ENCODE measurements around the gene ELP2.

GRCh38 chr18:36169938-36170337 is 40.2 kb downstream of the ELP2 start:
- TF ChIP-seq POLR2A (IDR thresholded peaks at IDR 0.05): no peak
- TF ChIP-seq, protein P1, sequence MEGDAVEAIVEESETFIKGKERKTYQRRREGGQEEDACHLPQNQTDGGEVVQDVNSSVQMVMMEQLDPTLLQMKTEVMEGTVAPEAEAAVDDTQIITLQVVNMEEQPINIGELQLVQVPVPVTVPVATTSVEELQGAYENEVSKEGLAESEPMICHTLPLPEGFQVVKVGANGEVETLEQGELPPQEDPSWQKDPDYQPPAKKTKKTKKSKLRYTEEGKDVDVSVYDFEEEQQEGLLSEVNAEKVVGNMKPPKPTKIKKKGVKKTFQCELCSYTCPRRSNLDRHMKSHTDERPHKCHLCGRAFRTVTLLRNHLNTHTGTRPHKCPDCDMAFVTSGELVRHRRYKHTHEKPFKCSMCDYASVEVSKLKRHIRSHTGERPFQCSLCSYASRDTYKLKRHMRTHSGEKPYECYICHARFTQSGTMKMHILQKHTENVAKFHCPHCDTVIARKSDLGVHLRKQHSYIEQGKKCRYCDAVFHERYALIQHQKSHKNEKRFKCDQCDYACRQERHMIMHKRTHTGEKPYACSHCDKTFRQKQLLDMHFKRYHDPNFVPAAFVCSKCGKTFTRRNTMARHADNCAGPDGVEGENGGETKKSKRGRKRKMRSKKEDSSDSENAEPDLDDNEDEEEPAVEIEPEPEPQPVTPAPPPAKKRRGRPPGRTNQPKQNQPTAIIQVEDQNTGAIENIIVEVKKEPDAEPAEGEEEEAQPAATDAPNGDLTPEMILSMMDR (IDR thresholded peaks at IDR 0.05): no peak

All from adrenal gland (tissue), 5 donors.